Measurements from ENCODE around the gene SCARF2. TPM values are rescaled to one million over a fixed set of nuclear protein-coding genes. Genes with fewer than 3 reads are reported as not detected.
"Not testable (repeated sequence)": the region's sequence is repeated elsewhere in the genome, so short reads cannot be mapped to it uniquely, and the experiment has no call there.

Gene SCARF2
- total and polyA plus RNA-seq, 4 donors: 0.15 to 2.0 (median 1.7) TPM

DNA sequence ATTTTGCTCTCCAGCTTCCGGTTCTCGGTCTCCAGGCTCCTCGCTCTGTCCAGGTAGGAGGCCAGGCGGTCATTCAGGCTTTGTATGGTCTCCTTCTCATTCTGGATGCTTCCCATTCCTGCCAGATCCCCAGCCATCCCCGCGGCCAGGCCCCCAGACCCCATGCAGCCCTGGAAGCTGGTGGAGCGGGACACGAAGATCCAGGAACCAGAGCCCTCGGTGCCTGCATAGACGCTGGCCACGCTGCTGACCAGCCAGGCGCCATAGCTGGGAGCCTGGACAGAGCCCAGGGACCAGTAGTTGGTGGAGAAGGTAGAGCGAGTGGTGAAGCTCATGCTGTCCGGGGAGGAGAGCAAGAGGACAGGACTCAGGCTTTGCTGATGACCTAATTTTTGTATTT lies 46.1 kb upstream of the SCARF2 start (continued):
- TF ChIP-seq HNF4G (IDR thresholded peaks at IDR 0.05): no peak
- no peak for TF ChIP-seq SP1 (IDR thresholded peaks at IDR 0.05)
- TF ChIP-seq TAF1 (conservative IDR thresholded peaks at IDR 0.05): no peak
- TF ChIP-seq EGR1 (IDR thresholded peaks at IDR 0.05; ENCODE audit: low read depth in 2 of 2): no peak

DNA sequence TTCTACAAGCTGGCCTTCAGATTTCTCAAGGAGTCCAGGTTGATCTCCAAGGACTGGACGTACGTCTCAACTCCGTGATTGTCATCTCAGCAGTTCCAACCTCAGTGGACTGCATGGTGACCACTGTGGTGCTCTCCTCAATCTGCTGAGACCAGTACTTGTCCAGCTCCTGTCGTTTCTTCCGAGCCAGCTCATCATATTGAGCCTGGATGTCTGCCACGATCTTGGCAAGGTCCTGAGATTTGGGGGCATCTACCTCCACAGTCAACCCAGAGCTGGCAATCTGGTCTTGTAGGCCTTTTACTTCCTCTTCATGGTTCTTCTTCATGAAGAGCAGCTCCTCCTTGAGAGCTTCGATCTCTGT lies 45.5 kb upstream of the SCARF2 start:
- not testable (repeated sequence) for H3K9ac ChIP-seq (ENCODE audit: low read depth in 1 of 2, low read length in 2 of 2); H3K4me1 ChIP-seq (ENCODE audit: control insufficient read depth in 4 of 4, insufficient read depth in 4 of 4, low read length in 3 of 4); H3K27ac ChIP-seq (ENCODE audit: low read depth in 1 of 2, low read length in 2 of 2); H3K27me3 ChIP-seq (ENCODE audit: control insufficient read depth in 4 of 4, insufficient read depth in 4 of 4, low read length in 3 of 4); H3K9me3 ChIP-seq (ENCODE audit: control insufficient read depth in 4 of 4, low read length in 3 of 4); H3K36me3 ChIP-seq (ENCODE audit: control insufficient read depth in 4 of 4, insufficient read depth in 3 of 4, low read depth in 1 of 4, low read length in 3 of 4); H3K4me3 ChIP-seq (ENCODE audit: low read depth in 1 of 3, low read length in 3 of 3); DNase-seq (ENCODE audit: low spot score)
- 97% methylated on average over 7 of the region's 7 CpGs for whole genome bisulfite sequencing

DNA sequence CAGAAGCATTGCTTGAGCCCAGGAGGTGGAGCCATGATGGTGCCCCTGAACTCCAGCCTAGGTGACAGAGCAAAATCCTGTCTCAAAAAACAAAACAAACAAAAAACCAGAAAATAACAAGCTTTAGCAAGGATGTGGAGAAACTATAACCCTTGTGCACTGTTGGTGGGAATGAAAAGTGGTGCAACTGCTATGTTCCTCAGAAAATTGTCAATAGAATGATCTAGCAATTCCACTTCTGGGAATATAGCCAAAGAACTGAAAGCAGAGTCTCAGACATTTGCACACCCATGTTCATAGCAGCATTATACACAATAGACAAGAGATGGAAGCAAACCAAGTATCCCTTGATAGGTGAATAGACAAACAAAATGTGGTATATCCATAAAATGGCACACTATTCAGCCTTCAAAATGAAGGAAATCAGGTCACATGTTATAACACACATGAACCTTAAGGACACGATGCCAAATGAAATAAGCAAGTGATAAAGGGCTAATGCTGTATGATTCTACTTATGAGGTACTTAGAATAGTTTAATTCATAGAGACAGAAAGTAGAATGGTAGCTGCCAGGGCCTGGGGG lies 42.1 kb upstream of the SCARF2 start:
- no peak overlapping the region for H3K4me3 ChIP-seq (ENCODE audit: low read depth in 1 of 3, low read length in 3 of 3)
- H3K27me3 ChIP-seq (ENCODE audit: control insufficient read depth in 4 of 4, insufficient read depth in 4 of 4, low read length in 3 of 4): no peaks in the 10 kb centered on the region
- no peak for DNase-seq (ENCODE audit: low spot score)
- H3K9ac ChIP-seq (ENCODE audit: low read depth in 1 of 2, low read length in 2 of 2): no peak overlapping the region
- no peaks in the 10 kb centered on the region for H3K36me3 ChIP-seq (ENCODE audit: control insufficient read depth in 4 of 4, insufficient read depth in 3 of 4, low read depth in 1 of 4, low read length in 3 of 4)
- peaks cover 0 to 1% (median 0%) of the 10 kb centered on the region in 4 donors for H3K4me1 ChIP-seq (ENCODE audit: control insufficient read depth in 4 of 4, insufficient read depth in 4 of 4, low read length in 3 of 4)
- no peaks in the 10 kb centered on the region for H3K9me3 ChIP-seq (ENCODE audit: control insufficient read depth in 4 of 4, low read length in 3 of 4)
- TF ChIP-seq, protein P1, sequence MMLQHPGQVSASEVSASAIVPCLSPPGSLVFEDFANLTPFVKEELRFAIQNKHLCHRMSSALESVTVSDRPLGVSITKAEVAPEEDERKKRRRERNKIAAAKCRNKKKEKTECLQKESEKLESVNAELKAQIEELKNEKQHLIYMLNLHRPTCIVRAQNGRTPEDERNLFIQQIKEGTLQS (IDR thresholded peaks at IDR 0.05): no peak
- TF ChIP-seq FOXA2 (IDR thresholded peaks at IDR 0.05): no peak
- TF ChIP-seq HNF4G (IDR thresholded peaks at IDR 0.05): no peak
- TF ChIP-seq, protein P2, sequence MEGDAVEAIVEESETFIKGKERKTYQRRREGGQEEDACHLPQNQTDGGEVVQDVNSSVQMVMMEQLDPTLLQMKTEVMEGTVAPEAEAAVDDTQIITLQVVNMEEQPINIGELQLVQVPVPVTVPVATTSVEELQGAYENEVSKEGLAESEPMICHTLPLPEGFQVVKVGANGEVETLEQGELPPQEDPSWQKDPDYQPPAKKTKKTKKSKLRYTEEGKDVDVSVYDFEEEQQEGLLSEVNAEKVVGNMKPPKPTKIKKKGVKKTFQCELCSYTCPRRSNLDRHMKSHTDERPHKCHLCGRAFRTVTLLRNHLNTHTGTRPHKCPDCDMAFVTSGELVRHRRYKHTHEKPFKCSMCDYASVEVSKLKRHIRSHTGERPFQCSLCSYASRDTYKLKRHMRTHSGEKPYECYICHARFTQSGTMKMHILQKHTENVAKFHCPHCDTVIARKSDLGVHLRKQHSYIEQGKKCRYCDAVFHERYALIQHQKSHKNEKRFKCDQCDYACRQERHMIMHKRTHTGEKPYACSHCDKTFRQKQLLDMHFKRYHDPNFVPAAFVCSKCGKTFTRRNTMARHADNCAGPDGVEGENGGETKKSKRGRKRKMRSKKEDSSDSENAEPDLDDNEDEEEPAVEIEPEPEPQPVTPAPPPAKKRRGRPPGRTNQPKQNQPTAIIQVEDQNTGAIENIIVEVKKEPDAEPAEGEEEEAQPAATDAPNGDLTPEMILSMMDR (IDR thresholded peaks at IDR 0.05; ENCODE audit: low read depth, low read length, missing input control): no peak
- TF ChIP-seq RAD21 (IDR thresholded peaks at IDR 0.05): no peak
- no peak for TF ChIP-seq EGR1 (IDR thresholded peaks at IDR 0.05; ENCODE audit: low read depth in 2 of 2)
- TF ChIP-seq YY1 (IDR thresholded peaks at IDR 0.05): no peak
- no peak for TF ChIP-seq FOXA1 (IDR thresholded peaks at IDR 0.05)
- TF ChIP-seq, protein P3, sequence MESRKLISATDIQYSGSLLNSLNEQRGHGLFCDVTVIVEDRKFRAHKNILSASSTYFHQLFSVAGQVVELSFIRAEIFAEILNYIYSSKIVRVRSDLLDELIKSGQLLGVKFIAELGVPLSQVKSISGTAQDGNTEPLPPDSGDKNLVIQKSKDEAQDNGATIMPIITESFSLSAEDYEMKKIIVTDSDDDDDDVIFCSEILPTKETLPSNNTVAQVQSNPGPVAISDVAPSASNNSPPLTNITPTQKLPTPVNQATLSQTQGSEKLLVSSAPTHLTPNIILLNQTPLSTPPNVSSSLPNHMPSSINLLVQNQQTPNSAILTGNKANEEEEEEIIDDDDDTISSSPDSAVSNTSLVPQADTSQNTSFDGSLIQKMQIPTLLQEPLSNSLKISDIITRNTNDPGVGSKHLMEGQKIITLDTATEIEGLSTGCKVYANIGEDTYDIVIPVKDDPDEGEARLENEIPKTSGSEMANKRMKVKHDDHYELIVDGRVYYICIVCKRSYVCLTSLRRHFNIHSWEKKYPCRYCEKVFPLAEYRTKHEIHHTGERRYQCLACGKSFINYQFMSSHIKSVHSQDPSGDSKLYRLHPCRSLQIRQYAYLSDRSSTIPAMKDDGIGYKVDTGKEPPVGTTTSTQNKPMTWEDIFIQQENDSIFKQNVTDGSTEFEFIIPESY (IDR thresholded peaks at IDR 0.05): no peak
- no peak overlapping the region for H3K27ac ChIP-seq (ENCODE audit: low read depth in 1 of 2, low read length in 2 of 2)
- 97% methylated on average over 1 of the region's 1 CpG for WGBS

DNA sequence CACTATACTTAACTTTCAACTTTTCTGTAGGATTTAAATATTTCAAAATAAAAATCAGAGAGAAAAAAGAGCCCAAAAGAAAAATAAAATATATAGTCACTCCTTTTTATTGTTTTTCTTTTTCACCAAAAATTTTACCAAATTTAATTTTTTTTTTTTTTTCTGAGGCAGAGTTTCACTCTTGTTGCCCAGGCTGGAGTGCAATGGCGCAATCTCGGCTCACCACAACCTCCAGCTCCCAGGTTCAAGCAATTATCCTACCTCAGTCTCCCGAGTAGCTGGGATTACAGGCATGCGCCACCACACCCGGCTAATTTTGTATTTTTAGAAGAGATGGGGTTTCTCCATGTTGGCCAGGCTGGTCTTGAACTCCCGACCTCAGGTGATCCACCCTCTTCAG lies 40.4 kb upstream of the SCARF2 start:
- H3K9me3 ChIP-seq (ENCODE audit: control insufficient read depth in 4 of 4, low read length in 3 of 4); H3K9ac ChIP-seq (ENCODE audit: low read depth in 1 of 2, low read length in 2 of 2); H3K4me3 ChIP-seq (ENCODE audit: low read depth in 1 of 3, low read length in 3 of 3); H3K27ac ChIP-seq (ENCODE audit: low read depth in 1 of 2, low read length in 2 of 2); H3K27me3 ChIP-seq (ENCODE audit: control insufficient read depth in 4 of 4, insufficient read depth in 4 of 4, low read length in 3 of 4); H3K4me1 ChIP-seq (ENCODE audit: control insufficient read depth in 4 of 4, insufficient read depth in 4 of 4, low read length in 3 of 4); DNase-seq (ENCODE audit: low spot score); H3K36me3 ChIP-seq (ENCODE audit: control insufficient read depth in 4 of 4, insufficient read depth in 3 of 4, low read depth in 1 of 4, low read length in 3 of 4): not testable (repeated sequence)
- 98% methylated on average over 6 of the region's 6 CpGs for whole genome bisulfite sequencing

DNA sequence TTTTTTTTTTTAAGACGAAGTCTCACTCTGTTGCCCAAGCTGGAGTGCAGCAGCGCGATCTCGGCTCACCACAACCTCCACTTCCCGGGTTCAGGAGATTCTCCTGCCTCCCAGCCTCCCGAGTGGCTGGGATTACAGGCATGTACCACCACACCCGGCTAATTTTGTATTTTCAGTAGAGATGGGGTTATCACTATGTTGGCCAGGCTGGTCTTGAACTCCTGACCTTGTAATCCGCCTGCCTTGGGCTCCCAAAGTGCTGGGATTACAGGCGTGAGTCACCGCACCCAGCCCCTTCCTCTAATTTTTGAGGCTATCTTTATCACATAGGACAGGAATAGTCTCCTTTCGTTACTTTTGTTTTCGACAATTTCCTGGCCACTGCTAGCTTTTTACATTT lies 37.9 kb upstream of the SCARF2 start:
- not testable (repeated sequence) for H3K36me3 ChIP-seq (ENCODE audit: control insufficient read depth in 4 of 4, insufficient read depth in 3 of 4, low read depth in 1 of 4, low read length in 3 of 4); H3K27me3 ChIP-seq (ENCODE audit: control insufficient read depth in 4 of 4, insufficient read depth in 4 of 4, low read length in 3 of 4); DNase-seq (ENCODE audit: low spot score); H3K9ac ChIP-seq (ENCODE audit: low read depth in 1 of 2, low read length in 2 of 2); H3K4me3 ChIP-seq (ENCODE audit: low read depth in 1 of 3, low read length in 3 of 3); H3K9me3 ChIP-seq (ENCODE audit: control insufficient read depth in 4 of 4, low read length in 3 of 4); H3K27ac ChIP-seq (ENCODE audit: low read depth in 1 of 2, low read length in 2 of 2); H3K4me1 ChIP-seq (ENCODE audit: control insufficient read depth in 4 of 4, insufficient read depth in 4 of 4, low read length in 3 of 4)
- 85% methylated on average over 12 of the region's 12 CpGs for WGBS
